Epithelial cell of proximal tubule (primary cell): ENCODE results near the gene INTS6. TPM values are rescaled to one million over a fixed set of nuclear protein-coding genes. Genes with fewer than 3 reads are reported as not detected.
A peak's percentile ranks its signal among the peaks of the same experiment; 100 is the strongest.

Source experiments
- DNase-seq: peaks from one replicate; pipeline ENCODE4 v3.0.0-alpha.2; 2011; ENCODE audit warnings: low read depth
- H3K4me3 ChIP-seq: 2 replicates; pipeline ENCODE4 v1.5.1; 2011; ENCODE audit warnings: low read depth, mild to moderate bottlenecking, low read length
- CTCF ChIP-seq: conservative IDR thresholded peaks from 2 replicates; pipeline ENCODE4 v1.5.1; 2012; ENCODE audit warnings: low read depth, mild to moderate bottlenecking, low read length
- total RNA-seq: library from RNA; depleted of rRNA; stranded (reverse); fragments of >200 nt; gene quantifications from 2 replicates; pipeline ENCODE4 v1.2.3, GENCODE V29; 2015

Gene INTS6
- total RNA-seq, 1 donor from 2014 or later: 30.2 TPM

GRCh38 chr13:51444922-51445321 lies 7.9 kb downstream of the INTS6 start:
- no peak for DNase-seq
- no peak overlapping the region for H3K4me3 ChIP-seq
- TF ChIP-seq CTCF: peak; percentile 31

- no peak for DNase-seq
- H3K4me3 ChIP-seq: no peak overlapping the region
- no peak for TF ChIP-seq CTCF
Observed at GRCh38 chr13:51440381-51440780, 12.5 kb downstream of the INTS6 start.

- TF ChIP-seq CTCF: no peak
- H3K4me3 ChIP-seq: no peak overlapping the region
- no peak for DNase-seq
Observed at GRCh38 chr13:51437550-51438127, 15.2 kb downstream of the INTS6 start.

- TF ChIP-seq CTCF: peak; percentile 54
- DNase-seq: no peak
- no peak overlapping the region for H3K4me3 ChIP-seq
Observed at GRCh38 chr13:51435002-51435578, 17.7 kb downstream of the INTS6 start.

- H3K4me3 ChIP-seq: no peak overlapping the region
- DNase-seq: no peak
- no peak for TF ChIP-seq CTCF
Observed at GRCh38 chr13:51432576-51432975, 20.3 kb downstream of the INTS6 start.

GRCh38 chr13:51426982-51427381 lies 25.9 kb downstream of the INTS6 start:
- TF ChIP-seq CTCF: no peak
- H3K4me3 ChIP-seq: no peak overlapping the region
- DNase-seq: no peak
